Measurements from ENCODE around the gene RAB36.

The RAB36 gene

DNA sequence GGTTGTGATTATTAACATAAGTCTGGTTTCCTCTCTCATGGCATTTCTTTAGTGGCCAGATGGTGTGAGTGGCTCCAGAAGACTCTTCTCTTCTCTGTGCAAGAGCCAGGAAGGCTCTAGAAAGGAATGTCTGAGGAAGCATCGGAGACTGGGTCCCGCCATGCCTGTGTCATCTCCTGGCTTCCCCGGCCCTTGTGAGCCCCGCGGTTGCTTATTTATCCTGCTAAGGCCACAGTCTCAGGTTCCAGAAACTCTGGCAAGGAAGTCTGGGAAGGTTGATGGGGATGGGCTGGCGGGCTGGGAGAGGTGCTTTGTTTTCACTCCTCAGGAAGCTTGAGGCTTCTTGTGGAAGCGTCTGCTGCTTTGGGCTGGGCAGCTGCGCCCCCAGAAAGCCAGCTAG lies 53.9 kb downstream of the RAB36 start:
- DNase-seq (ENCODE audit: low read depth) = no peak
- no peak overlapping the region for H3K4me3 ChIP-seq (ENCODE audit: control insufficient read depth, low read depth, low read length)
- TF ChIP-seq, protein P1, sequence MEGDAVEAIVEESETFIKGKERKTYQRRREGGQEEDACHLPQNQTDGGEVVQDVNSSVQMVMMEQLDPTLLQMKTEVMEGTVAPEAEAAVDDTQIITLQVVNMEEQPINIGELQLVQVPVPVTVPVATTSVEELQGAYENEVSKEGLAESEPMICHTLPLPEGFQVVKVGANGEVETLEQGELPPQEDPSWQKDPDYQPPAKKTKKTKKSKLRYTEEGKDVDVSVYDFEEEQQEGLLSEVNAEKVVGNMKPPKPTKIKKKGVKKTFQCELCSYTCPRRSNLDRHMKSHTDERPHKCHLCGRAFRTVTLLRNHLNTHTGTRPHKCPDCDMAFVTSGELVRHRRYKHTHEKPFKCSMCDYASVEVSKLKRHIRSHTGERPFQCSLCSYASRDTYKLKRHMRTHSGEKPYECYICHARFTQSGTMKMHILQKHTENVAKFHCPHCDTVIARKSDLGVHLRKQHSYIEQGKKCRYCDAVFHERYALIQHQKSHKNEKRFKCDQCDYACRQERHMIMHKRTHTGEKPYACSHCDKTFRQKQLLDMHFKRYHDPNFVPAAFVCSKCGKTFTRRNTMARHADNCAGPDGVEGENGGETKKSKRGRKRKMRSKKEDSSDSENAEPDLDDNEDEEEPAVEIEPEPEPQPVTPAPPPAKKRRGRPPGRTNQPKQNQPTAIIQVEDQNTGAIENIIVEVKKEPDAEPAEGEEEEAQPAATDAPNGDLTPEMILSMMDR (IDR thresholded peaks at IDR 0.05; ENCODE audit: control insufficient read depth, insufficient read depth, low read depth, low read length, missing control alignments) = no peak

DNA sequence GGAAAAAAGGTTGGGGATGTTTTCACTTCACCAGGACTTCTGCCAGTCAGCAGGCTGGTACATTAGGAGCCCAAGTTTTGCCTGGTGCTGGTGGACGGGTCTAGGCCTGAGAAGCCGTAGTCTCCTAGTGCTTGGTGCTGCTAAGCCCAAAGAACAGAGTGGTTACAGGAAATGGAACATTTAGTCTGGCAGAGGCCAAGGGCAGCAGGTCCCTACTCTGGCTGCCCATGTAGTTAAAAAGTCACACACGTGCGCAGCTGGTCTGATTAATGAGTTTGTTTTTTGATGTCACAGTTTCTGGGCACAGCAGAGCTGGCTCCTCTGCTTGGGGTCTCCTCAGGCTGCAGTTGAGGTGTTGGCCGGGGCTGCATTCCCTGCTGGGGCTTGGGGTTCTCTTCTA lies 55.6 kb downstream of the RAB36 start:
- TF ChIP-seq, protein P1 (IDR thresholded peaks at IDR 0.05; ENCODE audit: control insufficient read depth, insufficient read depth, low read depth, low read length, missing control alignments) = no peak
- DNase-seq (ENCODE audit: low read depth) = no peak
- no peak overlapping the region for H3K4me3 ChIP-seq (ENCODE audit: control insufficient read depth, low read depth, low read length)

DNA sequence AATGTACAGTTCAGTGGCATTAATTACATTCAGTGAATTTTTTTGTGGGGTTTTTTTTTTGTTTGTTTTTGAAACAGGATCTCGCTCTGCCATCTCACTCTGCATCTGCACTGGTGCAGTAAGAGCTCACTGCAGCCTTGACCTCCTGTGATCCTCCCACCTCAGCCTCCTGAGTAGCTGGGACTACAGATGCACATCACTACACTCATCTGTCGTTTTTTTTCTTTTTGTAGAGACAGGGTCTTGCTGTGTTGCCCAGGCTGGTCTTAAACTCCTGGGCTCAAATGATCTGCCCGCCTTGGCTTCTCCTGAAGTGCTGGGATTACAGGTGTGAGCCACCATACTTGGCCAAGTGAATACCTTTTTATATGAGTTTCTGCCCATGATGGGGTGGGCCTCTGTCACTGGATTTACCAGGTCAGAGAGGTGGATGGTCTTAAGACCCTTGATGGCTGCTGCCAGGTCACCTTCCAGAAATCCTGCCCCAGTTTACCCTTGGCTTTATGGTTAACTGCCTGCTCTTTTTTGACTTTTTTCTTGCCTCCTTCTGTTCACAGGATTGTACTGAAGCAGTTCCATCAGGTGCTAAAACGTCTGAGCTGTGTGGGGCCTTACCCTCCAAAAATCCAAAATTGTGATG lies 57.7 kb downstream of the RAB36 start:
- no peak overlapping the region for H3K4me3 ChIP-seq (ENCODE audit: control insufficient read depth, low read depth, low read length)
- no peak for DNase-seq (ENCODE audit: low read depth)
- TF ChIP-seq, protein P1 (IDR thresholded peaks at IDR 0.05; ENCODE audit: control insufficient read depth, insufficient read depth, low read depth, low read length, missing control alignments) = no peak

DNA sequence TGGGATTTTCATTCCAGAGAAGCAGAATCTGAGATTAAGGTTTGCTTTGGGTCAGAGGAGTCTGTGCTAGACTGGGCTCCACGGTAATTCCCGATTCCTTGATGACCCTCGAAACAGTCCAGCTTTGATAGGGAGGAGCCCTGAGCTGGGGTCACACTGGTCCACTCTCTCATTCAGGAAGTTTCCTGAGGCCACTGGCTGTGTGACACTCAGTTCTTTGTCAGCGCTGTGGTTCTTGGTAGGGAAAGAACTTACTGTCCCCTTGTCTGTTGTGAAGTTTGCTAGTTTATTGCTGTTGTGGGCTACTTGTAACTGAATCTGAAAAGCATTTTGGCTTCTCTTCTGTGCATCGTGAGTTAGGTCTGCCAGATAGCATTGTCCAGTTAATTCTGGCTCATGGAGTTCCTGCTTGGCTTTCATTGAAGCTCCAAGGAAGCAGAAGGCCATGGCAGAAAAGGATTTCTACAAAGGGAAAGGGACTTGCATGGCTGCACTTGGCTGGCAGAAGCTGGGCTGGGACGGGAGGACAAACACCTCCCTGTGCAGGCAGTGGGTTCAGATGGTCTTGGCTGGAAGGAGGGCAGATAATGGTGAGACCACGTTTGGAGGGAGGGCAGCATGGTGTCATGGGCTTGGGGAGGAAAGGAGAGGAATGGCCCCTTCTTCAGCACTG lies 58.3 kb downstream of the RAB36 start:
- no peak for DNase-seq (ENCODE audit: low read depth)
- no peak overlapping the region for H3K4me3 ChIP-seq (ENCODE audit: control insufficient read depth, low read depth, low read length)
- TF ChIP-seq, protein P1 (IDR thresholded peaks at IDR 0.05; ENCODE audit: control insufficient read depth, insufficient read depth, low read depth, low read length, missing control alignments) = no peak

DNA sequence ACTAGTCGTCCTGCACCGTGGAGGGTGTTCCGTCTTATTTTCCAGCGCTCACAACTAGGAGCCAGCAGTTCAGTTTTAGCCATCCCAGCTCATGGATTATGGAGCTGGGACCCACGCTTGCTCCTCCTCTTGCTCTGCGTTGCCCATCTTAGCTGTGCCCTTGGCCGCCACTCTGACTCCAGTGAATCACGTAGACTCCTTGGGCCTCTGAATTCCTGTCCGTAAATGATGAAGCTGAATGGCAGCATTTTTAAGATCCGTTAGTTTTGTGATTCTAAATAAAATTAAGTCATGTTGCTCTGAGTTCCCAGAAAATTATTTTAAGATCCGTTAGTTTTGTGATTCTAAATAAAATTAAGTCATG lies 58.8 kb downstream of the RAB36 start:
- no peak for DNase-seq (ENCODE audit: low read depth)
- H3K4me3 ChIP-seq (ENCODE audit: control insufficient read depth, low read depth, low read length) = no peak overlapping the region

DNA sequence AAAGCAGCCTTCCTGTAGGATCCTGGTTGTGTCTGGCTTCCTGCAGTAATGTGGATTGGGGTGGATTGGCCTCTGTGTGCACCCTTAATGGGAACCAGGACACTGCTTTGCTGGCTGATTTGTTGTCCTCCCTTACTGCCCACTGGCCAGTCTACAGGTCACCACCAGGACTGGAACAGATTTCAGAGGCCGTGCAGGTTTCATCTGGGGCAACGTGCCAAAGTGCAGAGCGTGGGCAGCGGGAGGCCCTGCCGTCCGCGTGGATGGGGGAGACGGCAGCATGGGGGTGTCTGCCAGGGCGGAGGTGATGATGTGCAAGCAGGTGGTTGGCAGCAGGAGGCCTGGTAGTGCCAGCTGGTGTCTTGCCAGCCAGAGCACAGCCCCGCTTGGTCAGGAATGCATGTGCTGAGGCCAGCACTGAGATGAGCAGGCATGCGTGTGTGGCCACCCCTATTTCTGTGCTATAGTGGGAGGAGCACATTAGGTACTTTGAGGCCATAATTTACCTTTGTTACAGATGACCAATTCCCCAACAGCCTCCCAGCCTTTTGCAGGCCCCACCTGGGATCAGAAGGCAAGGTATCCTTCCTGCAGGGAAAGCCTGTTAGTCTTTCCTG lies 59.4 kb downstream of the RAB36 start:
- no peak for DNase-seq (ENCODE audit: low read depth)
- TF ChIP-seq, protein P1 (IDR thresholded peaks at IDR 0.05; ENCODE audit: control insufficient read depth, insufficient read depth, low read depth, low read length, missing control alignments) = no peak
- H3K4me3 ChIP-seq (ENCODE audit: control insufficient read depth, low read depth, low read length) = no peak overlapping the region

More for the DNA sequence above, 58.8 kb downstream of the RAB36 start:
- TF ChIP-seq, protein P1 (IDR thresholded peaks at IDR 0.05; ENCODE audit: control insufficient read depth, insufficient read depth, low read depth, low read length, missing control alignments) = no peak

Data from AG09309 (cell line).